K562 (cell line): ENCODE results near the gene RERE. TPM values are rescaled to one million over a fixed set of nuclear protein-coding genes. Genes with fewer than 3 reads are reported as not detected.

Source experiments
- CHD7 ChIP-seq: fragments of 200-600 bp; sonication (generic); IDR thresholded peaks from one replicate; pipeline ENCODE4 v1.6.1; 2012; ENCODE audit warnings: mild to moderate bottlenecking, low read depth, low read length, inconsistent platforms
- ELK3 ChIP-seq: fragments of 450-650 bp; formaldehyde crosslinking; IDR thresholded peaks from 2 replicates; pipeline ENCODE4 v1.4.0; 2020; ENCODE audit warnings: mild to moderate bottlenecking
- GTF2A2 ChIP-seq: IDR thresholded peaks from 2 replicates; pipeline ENCODE4 v1.6.1; 2016; ENCODE audit warnings: mild to moderate bottlenecking, missing genetic modification characterization, missing compliant biosample characterization
- ILF3 ChIP-seq: fragments of 450-650 bp; IDR thresholded peaks from 2 replicates; pipeline ENCODE4 v1.6.1; 2018; ENCODE audit warnings: antibody characterized with exemption, mild to moderate bottlenecking, moderate library complexity, borderline replicate concordance
- IRF9 ChIP-seq: fragments of 450-650 bp; IDR thresholded peaks from 2 replicates; pipeline ENCODE4 v1.6.1; 2016; ENCODE audit warnings: missing biosample characterization, missing genetic modification characterization
- MEF2D ChIP-seq: conservative IDR thresholded peaks from 2 replicates; pipeline ENCODE4 v1.6.1; 2016; ENCODE audit warnings: low read depth, missing genetic modification characterization, missing compliant biosample characterization
- PHF20 ChIP-seq: fragments of 450-650 bp; IDR thresholded peaks from 2 replicates; pipeline ENCODE4 v1.6.1; 2018; ENCODE audit not compliant: partially characterized antibody
- POLR2AphosphoS5 ChIP-seq: IDR thresholded peaks from 2 replicates; pipeline ENCODE4 v1.6.1; 2011; ENCODE audit warnings: mild to moderate bottlenecking, low read depth, low read length, moderate library complexity; ENCODE audit not compliant: control insufficient read depth, insufficient read depth
- PRPF4 ChIP-seq: fragments of 200-400 bp; formaldehyde crosslinking; IDR thresholded peaks from one replicate; pipeline ENCODE4 v1.6.1; 2017; ENCODE audit warnings: low read length, low read depth, mild to moderate bottlenecking; ENCODE audit not compliant: insufficient read depth, poor library complexity, severe bottlenecking
- ZFP30 ChIP-seq: fragments of 250-450 bp; sonication (Bioruptor Pico); IDR thresholded peaks from 2 replicates; pipeline ENCODE4 v1.8.0; 2022; ENCODE audit warnings: moderate library complexity, mild to moderate bottlenecking, inconsistent platforms, borderline replicate concordance
- ZNF76 ChIP-seq: fragments of 250-450 bp; sonication (Bioruptor Pico); IDR thresholded peaks from 2 replicates; pipeline ENCODE4 v1.4.0; 2020; ENCODE audit warnings: mild to moderate bottlenecking, moderate library complexity, borderline replicate concordance
- ZNF79 ChIP-seq: fragments of 250-450 bp; sonication (Bioruptor Pico); IDR thresholded peaks from 2 replicates; pipeline ENCODE4 v1.4.0; 2020; ENCODE audit warnings: low read depth, mild to moderate bottlenecking, moderate library complexity
- polyA plus RNA-seq, 8 experiments: library from polyadenylated mRNA; depleted of rRNA in 4 of 8; stranded (reverse) in 5 of 8; unstranded in 3 of 8; fragments of >200 nt; fragmentation: Nextera tagmentation in 2 of 8; fragmentation: Illumina TruSeq in 1 of 8; extraction: Ambion mirVana in 2 of 8; extraction: Trizol in 1 of 8; gene quantifications; 2 replicates each; pipeline versions ENCODE4 v1.2.1 to v1.2.3, GENCODE V29; 2011 to 2014; ENCODE audit warnings: inconsistent platforms in 1 of 8, missing spikeins in 1 of 8
- total RNA-seq, 7 experiments: library from RNA; depleted of rRNA in 6 of 7; stranded (reverse); fragments of >200 nt in 6 of 7; fragmentation: Illumina TruSeq in 2 of 7; extraction: Trizol in 2 of 7; gene quantifications; 2 replicates each; pipeline versions ENCODE4 v1.2.1 to v1.2.3, GENCODE V29; 2011 to 2021; ENCODE audit warnings: low replicate concordance in 1 of 7
- TF ChIP-seq, protein P1 (sequence below), 2 experiments: fragments of 200-800 bp in 1 of 2; sonication (Bioruptor generic) in 1 of 2; sonication (generic) in 1 of 2; formaldehyde crosslinking in 1 of 2; IDR thresholded peaks in 1 of 2; conservative IDR thresholded peaks in 1 of 2; 2 replicates each; pipeline versions ENCODE4 v1.5.0 to v1.6.1; 2016 to 2020; ENCODE audit warnings: missing compliant biosample characterization in 1 of 2, missing genetic modification characterization in 1 of 2, missing genetic modification reagents in 1 of 2

Gene RERE
- total and polyA plus RNA-seq, 9 of the 15 experiments (the other 6 are each of a cell fraction or from before 2014, with no cell fraction given) = 3.0 to 51.5 (median 13.4) TPM

DNA sequence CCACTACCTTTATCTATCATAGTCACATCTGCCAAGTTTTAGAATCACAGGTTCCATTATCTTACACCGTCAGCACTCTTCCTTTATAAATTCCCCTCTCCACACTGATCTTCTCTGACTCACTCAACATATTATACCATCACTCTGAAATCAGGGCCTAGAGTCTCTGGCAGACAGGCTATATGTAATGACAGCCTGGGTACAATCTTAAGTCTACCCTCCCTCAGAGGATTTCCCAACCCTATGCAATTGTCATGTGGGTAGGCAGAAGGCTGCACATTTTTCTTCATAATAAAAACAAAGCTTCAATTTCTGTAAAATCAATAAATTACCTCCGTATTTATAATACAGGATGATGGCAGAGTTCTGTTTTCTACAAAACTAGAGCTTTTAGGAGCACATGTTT is 138.0 kb downstream of the RERE start (continued):
- TF ChIP-seq CHD7 = no peak
- TF ChIP-seq PHF20 = no peak
- no peak for TF ChIP-seq ZNF76 (CRISPR knock-in tag)
- TF ChIP-seq PRPF4 = no peak
- no peak for TF ChIP-seq POLR2AphosphoS5
- no peak for TF ChIP-seq ILF3
- TF ChIP-seq ELK3 (CRISPR knock-in tag) = no peak
- TF ChIP-seq, protein P1, sequence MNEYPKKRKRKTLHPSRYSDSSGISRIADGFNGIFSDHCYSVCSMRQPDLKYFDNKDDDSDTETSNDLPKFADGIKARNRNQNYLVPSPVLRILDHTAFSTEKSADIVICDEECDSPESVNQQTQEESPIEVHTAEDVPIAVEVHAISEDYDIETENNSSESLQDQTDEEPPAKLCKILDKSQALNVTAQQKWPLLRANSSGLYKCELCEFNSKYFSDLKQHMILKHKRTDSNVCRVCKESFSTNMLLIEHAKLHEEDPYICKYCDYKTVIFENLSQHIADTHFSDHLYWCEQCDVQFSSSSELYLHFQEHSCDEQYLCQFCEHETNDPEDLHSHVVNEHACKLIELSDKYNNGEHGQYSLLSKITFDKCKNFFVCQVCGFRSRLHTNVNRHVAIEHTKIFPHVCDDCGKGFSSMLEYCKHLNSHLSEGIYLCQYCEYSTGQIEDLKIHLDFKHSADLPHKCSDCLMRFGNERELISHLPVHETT (CRISPR knock-in tag; conservative IDR thresholded peaks at IDR 0.05 in 1 of 2, IDR thresholded peaks at IDR 0.05 in 1 of 2) = no peak
- TF ChIP-seq MEF2D = no peak
- no peak for TF ChIP-seq ZFP30 (CRISPR knock-in tag)
- no peak for TF ChIP-seq ZNF79
- no peak for TF ChIP-seq IRF9 (tag)
- no peak for TF ChIP-seq GTF2A2
